GM12874 (cell line): Measurements from ENCODE around the gene LBHD1.

ENCODE experiments used
- TF ChIP-seq, protein P1 (sequence below): IDR thresholded peaks from 2 replicates; pipeline ENCODE4 v1.5.1; 2011; ENCODE audit warnings: low read depth, mild to moderate bottlenecking, control low read depth, low read length, moderate library complexity; ENCODE audit not compliant: insufficient read depth

LBHD1 gene

DNA sequence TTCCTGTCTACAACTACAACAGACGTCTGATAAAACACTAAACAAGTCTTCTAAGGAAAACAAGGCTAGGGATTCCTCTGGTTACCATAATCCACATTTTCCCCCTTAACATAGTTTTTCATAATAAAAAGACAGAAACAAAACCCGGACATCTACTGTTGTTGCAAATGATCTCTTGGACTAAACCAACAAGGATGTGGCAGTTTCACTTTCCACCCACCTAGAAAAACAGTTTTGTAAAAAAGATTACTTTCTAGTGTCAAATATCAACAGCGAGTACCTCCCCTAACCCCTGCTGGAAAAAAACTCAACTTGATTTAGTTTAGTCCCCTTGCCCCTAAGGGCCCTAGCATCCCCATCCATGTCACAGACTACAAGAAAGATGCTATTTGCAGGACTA, 40.8 kb upstream of the LBHD1 start:
- TF ChIP-seq, protein P1, sequence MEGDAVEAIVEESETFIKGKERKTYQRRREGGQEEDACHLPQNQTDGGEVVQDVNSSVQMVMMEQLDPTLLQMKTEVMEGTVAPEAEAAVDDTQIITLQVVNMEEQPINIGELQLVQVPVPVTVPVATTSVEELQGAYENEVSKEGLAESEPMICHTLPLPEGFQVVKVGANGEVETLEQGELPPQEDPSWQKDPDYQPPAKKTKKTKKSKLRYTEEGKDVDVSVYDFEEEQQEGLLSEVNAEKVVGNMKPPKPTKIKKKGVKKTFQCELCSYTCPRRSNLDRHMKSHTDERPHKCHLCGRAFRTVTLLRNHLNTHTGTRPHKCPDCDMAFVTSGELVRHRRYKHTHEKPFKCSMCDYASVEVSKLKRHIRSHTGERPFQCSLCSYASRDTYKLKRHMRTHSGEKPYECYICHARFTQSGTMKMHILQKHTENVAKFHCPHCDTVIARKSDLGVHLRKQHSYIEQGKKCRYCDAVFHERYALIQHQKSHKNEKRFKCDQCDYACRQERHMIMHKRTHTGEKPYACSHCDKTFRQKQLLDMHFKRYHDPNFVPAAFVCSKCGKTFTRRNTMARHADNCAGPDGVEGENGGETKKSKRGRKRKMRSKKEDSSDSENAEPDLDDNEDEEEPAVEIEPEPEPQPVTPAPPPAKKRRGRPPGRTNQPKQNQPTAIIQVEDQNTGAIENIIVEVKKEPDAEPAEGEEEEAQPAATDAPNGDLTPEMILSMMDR, result no peak

DNA sequence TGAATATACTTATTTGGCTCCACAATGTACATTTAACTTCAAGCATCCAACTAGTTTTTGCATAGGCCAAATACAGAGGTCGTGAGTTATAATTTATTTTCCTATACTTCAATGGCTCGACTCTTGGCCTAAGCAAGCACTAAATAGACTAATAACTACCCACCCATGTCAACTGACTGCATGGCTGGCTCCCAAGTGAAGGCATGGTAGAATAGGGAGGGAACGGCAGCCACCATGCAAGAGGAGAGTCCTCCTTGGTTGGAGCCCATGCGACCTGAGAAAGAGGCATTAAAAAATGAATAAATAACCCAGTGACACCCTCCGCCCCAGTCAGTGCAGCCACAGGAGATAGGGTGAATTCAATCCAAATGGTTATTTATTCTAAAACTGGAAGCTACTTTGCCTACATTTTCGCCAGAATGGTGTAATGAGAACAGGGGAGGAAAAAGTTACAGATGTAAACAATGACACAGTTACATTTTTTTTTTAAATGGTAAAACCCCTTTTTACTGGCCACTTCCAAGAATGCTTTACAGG, 40.3 kb upstream of the LBHD1 start:
- TF ChIP-seq, protein P1, result no peak

GRCh38 chr11:62710001-62710345, 37.9 kb upstream of the LBHD1 start:
- TF ChIP-seq, protein P1, result no peak

GRCh38 chr11:62709247-62710000, 37.4 kb upstream of the LBHD1 start:
- TF ChIP-seq, protein P1, result no peak

DNA sequence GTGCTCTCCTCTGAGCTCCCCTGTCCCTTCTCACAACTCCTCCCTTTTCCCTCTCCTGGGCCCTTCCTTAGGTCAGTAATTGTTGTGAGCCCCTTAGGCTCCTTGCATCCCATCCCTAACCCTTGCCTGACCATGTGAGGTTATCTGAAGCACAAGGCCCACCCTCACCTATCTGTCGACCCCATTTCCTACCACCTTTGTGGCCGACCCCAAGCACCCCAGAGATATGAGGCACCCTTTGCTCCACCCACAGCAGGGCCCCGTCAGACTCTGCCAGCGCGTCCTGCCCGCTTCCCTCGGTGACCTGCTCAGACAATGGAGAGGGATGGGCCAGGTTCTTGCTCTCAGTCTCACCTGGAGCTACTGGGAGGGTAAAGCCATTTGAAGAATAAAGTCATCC, 36.7 kb upstream of the LBHD1 start:
- TF ChIP-seq, protein P1, result no peak

GRCh38 chr11:62708392-62708791, 36.3 kb upstream of the LBHD1 start:
- TF ChIP-seq, protein P1, result no peak

- TF ChIP-seq, protein P1, result no peak
Observed at GRCh38 chr11:62707277-62707861, 35.3 kb upstream of the LBHD1 start, which contains the start of the genes BSCL2 and GNG3. Gene BSCL2 (minus strand): TSS chr11:62707424. CDS start chr11:62707195, 229 bp downstream. Gene GNG3 (plus strand): TSS chr11:62707676. CDS start chr11:62708296, 620 bp downstream.
